ENCODE measurements around the gene PNLIPRP3.

DNA sequence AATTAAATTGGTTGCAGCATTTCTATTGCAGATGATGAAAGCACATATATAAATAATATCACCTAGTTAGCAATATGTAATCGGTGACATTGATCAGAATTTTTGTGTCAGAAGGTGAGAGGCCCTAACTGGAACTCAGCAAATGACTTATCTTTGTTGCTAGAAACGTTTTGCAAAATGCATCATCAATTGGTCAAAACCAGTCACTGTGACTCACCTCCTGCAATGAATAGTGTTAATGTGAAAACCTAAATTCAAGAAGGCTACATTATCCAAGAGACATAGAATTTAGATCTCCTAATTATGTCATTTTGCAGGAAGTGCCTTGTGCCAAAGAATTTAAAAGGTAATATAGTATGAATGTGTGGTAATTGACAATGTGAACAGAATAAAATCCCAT lies 9.8 kb upstream of the PNLIPRP3 start:
- TF ChIP-seq, protein P1, sequence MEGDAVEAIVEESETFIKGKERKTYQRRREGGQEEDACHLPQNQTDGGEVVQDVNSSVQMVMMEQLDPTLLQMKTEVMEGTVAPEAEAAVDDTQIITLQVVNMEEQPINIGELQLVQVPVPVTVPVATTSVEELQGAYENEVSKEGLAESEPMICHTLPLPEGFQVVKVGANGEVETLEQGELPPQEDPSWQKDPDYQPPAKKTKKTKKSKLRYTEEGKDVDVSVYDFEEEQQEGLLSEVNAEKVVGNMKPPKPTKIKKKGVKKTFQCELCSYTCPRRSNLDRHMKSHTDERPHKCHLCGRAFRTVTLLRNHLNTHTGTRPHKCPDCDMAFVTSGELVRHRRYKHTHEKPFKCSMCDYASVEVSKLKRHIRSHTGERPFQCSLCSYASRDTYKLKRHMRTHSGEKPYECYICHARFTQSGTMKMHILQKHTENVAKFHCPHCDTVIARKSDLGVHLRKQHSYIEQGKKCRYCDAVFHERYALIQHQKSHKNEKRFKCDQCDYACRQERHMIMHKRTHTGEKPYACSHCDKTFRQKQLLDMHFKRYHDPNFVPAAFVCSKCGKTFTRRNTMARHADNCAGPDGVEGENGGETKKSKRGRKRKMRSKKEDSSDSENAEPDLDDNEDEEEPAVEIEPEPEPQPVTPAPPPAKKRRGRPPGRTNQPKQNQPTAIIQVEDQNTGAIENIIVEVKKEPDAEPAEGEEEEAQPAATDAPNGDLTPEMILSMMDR (IDR thresholded peaks at IDR 0.05), result no peak
- no peak for TF ChIP-seq ZFX (IDR thresholded peaks at IDR 0.05; ENCODE audit: borderline replicate concordance)
